ENCODE data around the gene ATP2B2. TPM values are rescaled to one million over a fixed set of nuclear protein-coding genes. Genes with fewer than 3 reads are reported as not detected.

Gene ATP2B2
- total and polyA plus RNA-seq, 9 of the 15 experiments (the other 6 are each of a cell fraction or from before 2014, with no cell fraction given): 0.06 TPM; not detected in 8

- TF ChIP-seq TSC22D4 (tag; IDR thresholded peaks at IDR 0.05): no peak
- TF ChIP-seq POLR2AphosphoS5 (IDR thresholded peaks at IDR 0.05; ENCODE audit: control insufficient read depth, insufficient read depth, low read depth, low read length): no peak
- TF ChIP-seq NELFE (IDR thresholded peaks at IDR 0.05; ENCODE audit: insufficient read depth, insufficient read length): no peak
- TF ChIP-seq ZNF41 (CRISPR knock-in tag; conservative IDR thresholded peaks at IDR 0.05): no peak
- no peak for TF ChIP-seq CBX2 (IDR thresholded peaks at IDR 0.05; ENCODE audit: insufficient read depth, low read length, poor library complexity, severe bottlenecking)
- no peak for TF ChIP-seq TRIM28 (IDR thresholded peaks at IDR 0.05)
- TF ChIP-seq CBFA2T3 (IDR thresholded peaks at IDR 0.05): peak; percentile 30; the same call in 1 of the 2 replicates
- TF ChIP-seq SOX6 (IDR thresholded peaks at IDR 0.05): 0 out of 2 replicates have a peak, but pooled peaks have one; percentile 13
- TF ChIP-seq KLF1 (tag; IDR thresholded peaks at IDR 0.05): no peak
- peak; percentile 76 for TF ChIP-seq NFE2 (IDR thresholded peaks at IDR 0.05; ENCODE audit: low read depth)
- TF ChIP-seq ZNF277 (CRISPR knock-in tag; IDR thresholded peaks at IDR 0.05; ENCODE audit: borderline replicate concordance): no peak
Measured at GRCh38 chr3:10279384-10280176, 225.8 kb downstream of the ATP2B2 start (continued).
